Astrocyte (in vitro differentiated cells and primary cell): Measurements from ENCODE around the gene LARGE1. TPM values are rescaled to one million over a fixed set of nuclear protein-coding genes. Genes with fewer than 3 reads are reported as not detected.

ENCODE experiments used
- DNase-seq: peaks from one replicate; pipeline ENCODE4 v3.0.0-alpha.2; 2010; ENCODE audit warnings: low read depth
- FAIRE-seq: peaks from 2 replicates; lab custom pipeline; 2011; peaks lifted over from hg19 to GRCh38; lab: Jason Lieb, UNC
- H2AFZ ChIP-seq: 2 replicates; pipeline ENCODE4 v1.6.0; 2012; ENCODE audit warnings: low read depth, low read length, inconsistent platforms
- H3K27ac ChIP-seq: 2 replicates; pipeline ENCODE4 v1.5.1; 2011; ENCODE audit warnings: low read depth, low read length, inconsistent platforms
- H3K27me3 ChIP-seq: 2 replicates; pipeline ENCODE4 v1.6.0; 2011; ENCODE audit warnings: low read length, inconsistent platforms; ENCODE audit not compliant: insufficient read depth
- H3K36me3 ChIP-seq: 2 replicates; pipeline ENCODE4 v1.5.1; 2011; ENCODE audit warnings: low read length, inconsistent platforms; ENCODE audit not compliant: insufficient read depth
- H3K4me1 ChIP-seq: 2 replicates; pipeline ENCODE4 v1.5.1; 2011; ENCODE audit warnings: low read length, inconsistent platforms; ENCODE audit not compliant: insufficient read depth
- H3K4me2 ChIP-seq: 2 replicates; pipeline ENCODE4 v1.6.0; 2012; ENCODE audit warnings: low read length, inconsistent platforms
- H3K4me3 ChIP-seq: 2 replicates; pipeline ENCODE4 v1.5.1; 2011; ENCODE audit warnings: low read depth, mild to moderate bottlenecking, low read length, inconsistent platforms; ENCODE audit not compliant: insufficient read depth
- H3K79me2 ChIP-seq: 2 replicates; pipeline ENCODE4 v1.6.0; 2012; ENCODE audit warnings: mild to moderate bottlenecking, low read length, inconsistent platforms; ENCODE audit not compliant: insufficient read depth
- H3K9ac ChIP-seq: 2 replicates; pipeline ENCODE4 v1.6.0; 2012; ENCODE audit warnings: mild to moderate bottlenecking, low read length, inconsistent platforms
- H3K9me3 ChIP-seq: 2 replicates; pipeline ENCODE4 v1.5.1; 2012; ENCODE audit warnings: low read depth, mild to moderate bottlenecking, low read length, inconsistent platforms; ENCODE audit not compliant: insufficient read depth
- H4K20me1 ChIP-seq: 2 replicates; pipeline ENCODE4 v1.6.0; 2012; ENCODE audit warnings: low read length, inconsistent platforms; ENCODE audit not compliant: insufficient read depth
- H3K27ac Mint-ChIP-seq: one replicate; pipeline ENCODE4 v1.8.0; 2021; ENCODE audit warnings: mild to moderate bottlenecking, mixed read lengths; ENCODE audit not compliant: unreplicated experiment
- H3K27me3 Mint-ChIP-seq: one replicate; pipeline ENCODE4 v1.8.0; 2021; ENCODE audit warnings: low read depth, mixed read lengths; ENCODE audit not compliant: unreplicated experiment
- H3K36me3 Mint-ChIP-seq: one replicate; pipeline ENCODE4 v1.8.0; 2021; ENCODE audit warnings: low read depth, mixed read lengths; ENCODE audit not compliant: unreplicated experiment
- H3K4me1 Mint-ChIP-seq: one replicate; pipeline ENCODE4 v1.8.0; 2021; ENCODE audit warnings: low read depth, mixed read lengths; ENCODE audit not compliant: unreplicated experiment
- H3K4me3 Mint-ChIP-seq: one replicate; pipeline ENCODE4 v1.8.0; 2021; ENCODE audit warnings: mild to moderate bottlenecking, moderate library complexity, mixed read lengths; ENCODE audit not compliant: unreplicated experiment
- H3K9me3 Mint-ChIP-seq: one replicate; pipeline ENCODE4 v1.8.0; 2021; ENCODE audit warnings: mild to moderate bottlenecking, mixed read lengths; ENCODE audit not compliant: unreplicated experiment
- EZH2 ChIP-seq: IDR thresholded peaks from 2 replicates; pipeline ENCODE4 v1.6.1; 2012; ENCODE audit warnings: mild to moderate bottlenecking, low read length, inconsistent platforms; ENCODE audit not compliant: insufficient read depth
- total RNA-seq: library from RNA; stranded (reverse); gene quantifications from 2 replicates; pipeline ENCODE4 v1.2.1, GENCODE V29; 2021
- TF ChIP-seq, protein P1 (sequence below): IDR thresholded peaks from 2 replicates; pipeline ENCODE4 v1.5.1; 2011; ENCODE audit warnings: low read depth, mild to moderate bottlenecking, inconsistent platforms, low read length, moderate library complexity; ENCODE audit not compliant: insufficient read depth

The LARGE1 gene
- total RNA-seq, 1 donor from 2014 or later = 92.6 TPM

DNA sequence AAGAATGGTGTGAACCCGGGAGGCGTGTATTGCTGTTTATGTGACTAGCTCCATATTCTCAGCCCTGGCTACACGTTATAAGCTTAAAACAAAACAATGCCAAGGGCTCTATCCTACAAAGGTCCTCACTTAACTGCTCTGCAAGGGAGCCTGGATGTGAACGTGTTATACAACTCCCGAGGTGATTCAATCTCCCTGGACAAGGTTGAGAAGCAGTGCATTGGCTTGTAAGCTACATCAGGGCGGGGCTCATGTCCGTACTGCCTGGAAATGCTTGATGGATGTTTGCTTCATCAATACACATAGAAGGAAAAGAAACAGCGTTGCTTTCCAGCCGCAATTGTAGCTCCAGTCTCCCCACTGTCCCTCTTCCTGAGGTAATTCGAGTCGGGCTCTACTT is 605.2 kb downstream of the LARGE1 start:
- H3K9me3 Mint-ChIP-seq = peaks cover under 1% of the 10 kb centered on the region
- Histone ChIP-seq H3K4me2 (no peak overlapping the region), H3K79me2 (no peaks in the 10 kb centered on the region), H3K4me3 (no peak overlapping the region), H3K27me3 (no peaks in the 10 kb centered on the region), H3K9me3 (no peaks in the 10 kb centered on the region), H3K36me3 (no peaks in the 10 kb centered on the region), H3K9ac (no peak overlapping the region), H3K27ac (no peak overlapping the region), H4K20me1 (no peaks in the 10 kb centered on the region), H2AFZ (no peak overlapping the region), H3K4me1 (no peaks in the 10 kb centered on the region)
- no peaks in the 10 kb centered on the region for H3K27me3 Mint-ChIP-seq
- DNase-seq (no peak), FAIRE-seq (no peak)
- H3K4me1 Mint-ChIP-seq = no peaks in the 10 kb centered on the region
- peaks cover 27% of the 10 kb centered on the region for H3K36me3 Mint-ChIP-seq
- TF ChIP-seq EZH2 = no peak
- TF ChIP-seq, protein P1, sequence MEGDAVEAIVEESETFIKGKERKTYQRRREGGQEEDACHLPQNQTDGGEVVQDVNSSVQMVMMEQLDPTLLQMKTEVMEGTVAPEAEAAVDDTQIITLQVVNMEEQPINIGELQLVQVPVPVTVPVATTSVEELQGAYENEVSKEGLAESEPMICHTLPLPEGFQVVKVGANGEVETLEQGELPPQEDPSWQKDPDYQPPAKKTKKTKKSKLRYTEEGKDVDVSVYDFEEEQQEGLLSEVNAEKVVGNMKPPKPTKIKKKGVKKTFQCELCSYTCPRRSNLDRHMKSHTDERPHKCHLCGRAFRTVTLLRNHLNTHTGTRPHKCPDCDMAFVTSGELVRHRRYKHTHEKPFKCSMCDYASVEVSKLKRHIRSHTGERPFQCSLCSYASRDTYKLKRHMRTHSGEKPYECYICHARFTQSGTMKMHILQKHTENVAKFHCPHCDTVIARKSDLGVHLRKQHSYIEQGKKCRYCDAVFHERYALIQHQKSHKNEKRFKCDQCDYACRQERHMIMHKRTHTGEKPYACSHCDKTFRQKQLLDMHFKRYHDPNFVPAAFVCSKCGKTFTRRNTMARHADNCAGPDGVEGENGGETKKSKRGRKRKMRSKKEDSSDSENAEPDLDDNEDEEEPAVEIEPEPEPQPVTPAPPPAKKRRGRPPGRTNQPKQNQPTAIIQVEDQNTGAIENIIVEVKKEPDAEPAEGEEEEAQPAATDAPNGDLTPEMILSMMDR = no peak
- no peak overlapping the region for H3K4me3 Mint-ChIP-seq
- H3K27ac Mint-ChIP-seq = no peak overlapping the region

DNA sequence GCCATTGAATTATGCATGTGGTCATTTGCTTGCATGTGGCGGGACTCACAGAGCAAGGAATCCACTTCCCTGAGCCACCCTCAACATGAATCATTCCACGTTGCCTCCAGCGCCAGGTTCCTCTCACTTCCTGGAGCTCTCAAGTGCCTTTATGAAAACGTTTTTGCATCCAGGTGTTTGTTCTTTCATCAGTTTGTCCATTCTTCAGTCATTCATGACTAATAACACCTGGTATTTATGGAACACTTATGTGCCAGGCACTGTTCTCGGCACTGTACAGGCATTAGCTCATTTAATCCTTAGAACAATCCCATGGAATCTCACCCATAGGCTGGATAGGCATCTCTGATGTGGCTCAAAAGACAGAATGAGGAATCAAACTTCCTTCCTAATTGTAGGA is 606.0 kb downstream of the LARGE1 start:
- Mint-ChIP-seq H3K4me1 (no peaks in the 10 kb centered on the region), H3K4me3 (no peak overlapping the region), H3K27ac (no peak overlapping the region)

DNA sequence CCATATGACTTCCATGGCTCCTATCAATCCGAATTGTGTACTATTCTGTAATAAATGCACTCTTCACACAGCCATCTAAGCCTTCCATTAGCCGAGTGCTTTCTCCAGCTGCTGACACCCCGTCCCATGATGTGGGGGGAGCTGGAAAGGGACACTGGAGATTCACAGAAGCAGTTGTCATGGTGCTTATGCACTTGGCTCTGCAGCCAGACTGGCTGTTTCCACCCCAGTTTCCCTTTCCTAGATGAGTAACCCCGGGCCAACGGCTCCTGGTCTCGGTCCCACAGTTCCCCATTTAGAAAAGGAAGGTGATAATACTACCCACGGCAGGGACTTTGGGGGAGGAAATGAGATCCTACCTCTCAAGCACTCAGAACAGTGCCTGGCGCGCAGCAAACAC is 617.2 kb downstream of the LARGE1 start:
- Histone ChIP-seq H3K9me3 (no peaks in the 10 kb centered on the region), H3K79me2 (no peaks in the 10 kb centered on the region), H3K4me1 (no peaks in the 10 kb centered on the region), H2AFZ (no peak overlapping the region), H3K9ac (no peak overlapping the region), H4K20me1 (no peaks in the 10 kb centered on the region), H3K27ac (no peak overlapping the region), H3K36me3 (no peaks in the 10 kb centered on the region), H3K4me3 (no peak overlapping the region), H3K4me2 (no peak overlapping the region), H3K27me3 (no peaks in the 10 kb centered on the region)
- H3K4me1 Mint-ChIP-seq = no peaks in the 10 kb centered on the region
- TF ChIP-seq, protein P1 = no peak
- TF ChIP-seq EZH2 = no peak
- FAIRE-seq (no peak), DNase-seq (no peak)
- H3K9me3 Mint-ChIP-seq = no peaks in the 10 kb centered on the region
- no peak overlapping the region for H3K27ac Mint-ChIP-seq
- H3K4me3 Mint-ChIP-seq = no peak overlapping the region
- peaks cover 1% of the 10 kb centered on the region for H3K36me3 Mint-ChIP-seq
- no peaks in the 10 kb centered on the region for H3K27me3 Mint-ChIP-seq

More for the DNA sequence above, 606.0 kb downstream of the LARGE1 start:
- H2AFZ ChIP-seq = no peak overlapping the region
- H3K4me1 ChIP-seq = no peaks in the 10 kb centered on the region
- FAIRE-seq (no peak), DNase-seq (no peak)
- H3K27me3 Mint-ChIP-seq = no peaks in the 10 kb centered on the region
- H3K27ac ChIP-seq = no peak overlapping the region
- no peaks in the 10 kb centered on the region for H3K79me2 ChIP-seq
- no peaks in the 10 kb centered on the region for H3K27me3 ChIP-seq
- H3K36me3 ChIP-seq = no peaks in the 10 kb centered on the region
- H3K9ac ChIP-seq = no peak overlapping the region
- peaks cover 27% of the 10 kb centered on the region for H3K36me3 Mint-ChIP-seq
- H3K4me2 ChIP-seq = no peak overlapping the region
- no peaks in the 10 kb centered on the region for H4K20me1 ChIP-seq
- H3K4me3 ChIP-seq = no peak overlapping the region
- H3K9me3 ChIP-seq = no peaks in the 10 kb centered on the region
- TF ChIP-seq, protein P1 = no peak
- no peak for TF ChIP-seq EZH2
- no peaks in the 10 kb centered on the region for H3K9me3 Mint-ChIP-seq
